Thyroid gland (tissue), 4 donors: ENCODE results near the gene NEK7.

Experiments
- CTCF ChIP-seq, 6 experiments: fragments of 200-600 bp in 3 of 6; fragments of 450-650 bp in 3 of 6; sonication (generic) in 3 of 6; IDR thresholded peaks; one replicate each; pipeline ENCODE4 v1.5.1; 2016 to 2019; ENCODE audit warnings: antibody characterized with exemption in 6 of 6, mild to moderate bottlenecking in 2 of 6, inconsistent platforms in 1 of 6, moderate library complexity in 1 of 6
- POLR2A ChIP-seq, 2 donors: fragments of 450-650 bp; IDR thresholded peaks; one replicate each; pipeline ENCODE4 v1.6.1; 2017; ENCODE audit warnings: antibody characterized with exemption in 2 of 2, mild to moderate bottlenecking in 2 of 2, moderate library complexity in 1 of 2

DNA sequence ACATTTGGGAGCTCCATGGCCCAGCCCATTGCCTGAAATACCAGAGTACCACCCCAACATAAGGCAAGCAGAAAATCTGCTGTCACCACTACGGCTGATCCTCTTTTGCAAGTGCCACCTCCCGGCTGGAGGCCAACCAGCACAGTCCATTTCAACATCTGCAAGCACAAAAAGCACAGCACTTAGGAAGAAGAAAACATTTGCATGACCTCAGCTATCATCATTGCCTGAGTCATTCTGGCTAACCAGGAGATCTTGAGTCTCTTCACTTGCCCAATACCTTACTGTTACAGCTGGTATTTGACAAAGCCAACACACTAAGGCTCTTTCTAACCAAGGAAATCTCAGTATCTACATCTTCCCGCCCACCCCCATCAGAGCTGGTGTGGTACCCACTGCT lies 55.9 kb downstream of the NEK7 start:
- TF ChIP-seq POLR2A (IDR thresholded peaks at IDR 0.05) (no peak), CTCF (IDR thresholded peaks at IDR 0.05) (no peak)
